ENCODE results near the gene RBMS3.

- TF ChIP-seq CTCF (IDR thresholded peaks at IDR 0.05) (no peak), POLR2A (IDR thresholded peaks at IDR 0.05) (no peak), POLR2AphosphoS5 (IDR thresholded peaks at IDR 0.05) (no peak)
Measured at GRCh38 chr3:29804044-29804443, 523.2 kb downstream of the RBMS3 start.
